Tibial nerve (tissue), 4 donors: ENCODE data around the gene RMND5B. TPM values are rescaled to one million over a fixed set of nuclear protein-coding genes. Genes with fewer than 3 reads are reported as not detected.

Experiments
- DNase-seq, 2 donors: peaks; one replicate each; pipeline ENCODE4 v3.0.0-alpha.2; 2019; ENCODE audit warnings: low spot score in 2 of 2
- H3K27ac ChIP-seq, 4 donors: fragments of 200-600 bp; sonication (generic) in 3 of 4; one replicate each; pipeline ENCODE4 v1.5.1; 2017 to 2019; ENCODE audit warnings: mild to moderate bottlenecking in 1 of 4
- H3K27me3 ChIP-seq, 2 donors: fragments of 200-600 bp; sonication (generic) in 1 of 2; one replicate each; pipeline versions ENCODE4 v1.5.1 to v1.6.0; 2017 to 2019
- H3K36me3 ChIP-seq, 3 donors: fragments of 200-600 bp; sonication (generic); one replicate each; pipeline ENCODE4 v1.5.1; 2018 to 2019
- H3K4me1 ChIP-seq, 4 donors: fragments of 200-600 bp; sonication (generic) in 3 of 4; one replicate each; pipeline ENCODE4 v1.5.1; 2017 to 2019
- H3K4me3 ChIP-seq, 4 donors: fragments of 200-600 bp; sonication (generic) in 3 of 4; one replicate each; pipeline ENCODE4 v1.5.1; 2017 to 2019; ENCODE audit warnings: mild to moderate bottlenecking in 1 of 4, moderate library complexity in 1 of 4
- H3K9me3 ChIP-seq, 4 donors: fragments of 200-600 bp; sonication (generic) in 3 of 4; one replicate each; pipeline ENCODE4 v1.5.1; 2017 to 2019
- CTCF ChIP-seq, 5 experiments: fragments of 200-600 bp in 3 of 5; fragments of 450-650 bp in 2 of 5; sonication (generic) in 3 of 5; IDR thresholded peaks; one replicate each; pipeline ENCODE4 v1.5.1; 2016 to 2019; ENCODE audit warnings: antibody characterized with exemption in 5 of 5, mild to moderate bottlenecking in 3 of 5, moderate library complexity in 2 of 5
- EP300 ChIP-seq, 2 donors: sonication (generic); formaldehyde crosslinking; IDR thresholded peaks; one replicate each; pipeline ENCODE4 v1.6.1; 2017; ENCODE audit warnings: antibody characterized with exemption in 2 of 2, mild to moderate bottlenecking in 1 of 2
- POLR2A ChIP-seq, 2 donors: fragments of 450-650 bp; IDR thresholded peaks; one replicate each; pipeline ENCODE4 v1.6.1; 2017; ENCODE audit warnings: antibody characterized with exemption in 2 of 2, mild to moderate bottlenecking in 2 of 2, moderate library complexity in 2 of 2
- WGBS, 2 donors: methylation state at CpG; one replicate each; pipeline ENCODE4 v1.1.5; 2018; 5-methylcytosine and 5-hydroxymethylcytosine counted together
- total RNA-seq, 4 donors: library from RNA; depleted of rRNA; stranded (reverse); fragments of >200 nt; gene quantifications; one replicate each; pipeline ENCODE4 v1.1.0, GENCODE V29; 2016

RMND5B gene
- total RNA-seq, 4 donors from 2014 or later: 43.1 to 58.8 (median 53.0) TPM

- TF ChIP-seq POLR2A (IDR thresholded peaks at IDR 0.05): no peak
- TF ChIP-seq CTCF (IDR thresholded peaks at IDR 0.05): no peak
- TF ChIP-seq EP300 (IDR thresholded peaks at IDR 0.05): no peak
- WGBS, 2 donors: 75 to 86% methylated on average over 11 of the region's 11 CpGs
- DNase-seq: no peak
- H3K27ac ChIP-seq: no peak overlapping the region
- H3K36me3 ChIP-seq: no peaks in the 10 kb centered on the region
- H3K27me3 ChIP-seq: peaks cover 0 to 3% of the 10 kb centered on the region in 2 donors
- H3K9me3 ChIP-seq: no peaks in the 10 kb centered on the region
- H3K4me3 ChIP-seq: no peak overlapping the region
- peaks cover 0 to 2% (median 0%) of the 10 kb centered on the region in 4 donors for H3K4me1 ChIP-seq
Measured at GRCh38 chr5:178198706-178199105, 67.9 kb downstream of the RMND5B start.

- TF ChIP-seq CTCF (IDR thresholded peaks at IDR 0.05): no peak
- no peak for TF ChIP-seq EP300 (IDR thresholded peaks at IDR 0.05)
- TF ChIP-seq POLR2A (IDR thresholded peaks at IDR 0.05): no peak
- DNase-seq: no peak
- Histone ChIP-seq H3K36me3 (no peaks in the 10 kb centered on the region), H3K4me3 (no peak overlapping the region), H3K27me3 (no peaks in the 10 kb centered on the region), H3K27ac (no peak overlapping the region), H3K4me1 (peaks cover 0 to 4% (median 0%) of the 10 kb centered on the region in 4 donors), H3K9me3 (no peaks in the 10 kb centered on the region)
- 81 to 84% methylated on average over 12 of the region's 12 CpGs for WGBS, 2 donors
Measured at GRCh38 chr5:178199581-178200434, 69.0 kb downstream of the RMND5B start.

Other genes starting within 250 kb of the RMND5B start
- not detected for gene PROP1, start 134.8 kb upstream of the RMND5B start, total RNA-seq
- 1 to 10 TPM in 1 of 4 donors, under 1 TPM in 3; 0.84 to 1.3 (median 0.94) TPM for gene N4BP3, start 17.5 kb upstream of the RMND5B start, total RNA-seq
- gene NHP2, start 22.9 kb downstream of the RMND5B start, total RNA-seq: 100 to 1,000 TPM; 139 to 290 (median 159) TPM
- not detected for gene GMCL2, start 56.4 kb downstream of the RMND5B start, total RNA-seq
- gene HNRNPAB, start 73.5 kb downstream of the RMND5B start, total RNA-seq: 100 to 1,000 TPM in 3 of 4 donors, 10 to 100 TPM in 1; 92.0 to 135 (median 122) TPM
- 100 to 1,000 TPM in 2 of 4 donors, 10 to 100 TPM in 2; 77.2 to 121 (median 97.1) TPM for gene PHYKPL, start 101.8 kb downstream of the RMND5B start, total RNA-seq